WTC11 (cell line): Measurements from ENCODE around the gene CDH12. TPM values are rescaled to one million over a fixed set of nuclear protein-coding genes. Genes with fewer than 3 reads are reported as not detected.

ENCODE experiments used
- ATAC-seq: fragments of 200-7000 bp; cut with Tn5 transposase; 2 replicates; pipeline ENCODE4 v1.10.0; 2021; ENCODE audit warnings: mild to moderate bottlenecking, moderate library complexity
- CTCF ChIA-PET: fragments of 300-600 bp; sonication (Branson Sonifier 250); formaldehyde crosslinking; loops from one replicate; lab custom pipeline; 2021; ENCODE audit warnings: antibody characterized with exemption; lab: Charles Lee
- POLR2A ChIA-PET: fragments of 350-600 bp; sonication (Branson Sonifier 250); formaldehyde crosslinking; loops from one replicate; lab custom pipeline; 2021; ENCODE audit warnings: antibody characterized with exemption; lab: Charles Lee
- DNase-seq: peaks from one replicate; pipeline ENCODE4 v3.0.0; 2021; ENCODE audit warnings: low spot score
- H3K27ac Mint-ChIP-seq: 2 replicates; pipeline ENCODE4 v1.8.0; 2021; ENCODE audit warnings: mixed read lengths
- H3K27me3 Mint-ChIP-seq: 2 replicates; pipeline ENCODE4 v1.8.0; 2021; ENCODE audit warnings: low read depth, mild to moderate bottlenecking, moderate library complexity, mixed read lengths
- H3K36me3 Mint-ChIP-seq: 2 replicates; pipeline ENCODE4 v1.8.0; 2021; ENCODE audit warnings: mixed read lengths
- H3K4me1 Mint-ChIP-seq: 2 replicates; pipeline ENCODE4 v1.8.0; 2022; ENCODE audit warnings: mixed read lengths
- H3K4me3 Mint-ChIP-seq: 2 replicates; pipeline ENCODE4 v1.8.0; 2021; ENCODE audit warnings: mild to moderate bottlenecking, moderate library complexity, mixed read lengths
- H3K9me3 Mint-ChIP-seq: 2 replicates; pipeline ENCODE4 v1.8.0; 2021; ENCODE audit warnings: mixed read lengths
- AR ChIP-seq: fragments of 250-450 bp; sonication (Bioruptor Pico); IDR thresholded peaks from 2 replicates; pipeline ENCODE4 v1.9.0; 2021; ENCODE audit warnings: mild to moderate bottlenecking
- ATF2 ChIP-seq: sonication (generic); formaldehyde crosslinking; IDR thresholded peaks from 2 replicates; pipeline ENCODE4 v1.8.1; 2022; ENCODE audit warnings: low read depth, missing genetic modification reagents, borderline replicate concordance
- ATF3 ChIP-seq: sonication (generic); formaldehyde crosslinking; conservative IDR thresholded peaks from 2 replicates; pipeline ENCODE4 v1.8.1; 2022; ENCODE audit warnings: mild to moderate bottlenecking, missing genetic modification reagents
- CREM ChIP-seq: sonication (generic); formaldehyde crosslinking; IDR thresholded peaks from 2 replicates; pipeline ENCODE4 v1.8.1; 2022; ENCODE audit warnings: mild to moderate bottlenecking, missing genetic modification reagents, moderate library complexity
- E2F1 ChIP-seq: sonication (generic); formaldehyde crosslinking; IDR thresholded peaks from 2 replicates; pipeline ENCODE4 v1.8.0; 2022; ENCODE audit warnings: mild to moderate bottlenecking, missing genetic modification reagents
- FOXP1 ChIP-seq: sonication (generic); formaldehyde crosslinking; IDR thresholded peaks from 2 replicates; pipeline ENCODE4 v1.8.0; 2022; ENCODE audit warnings: missing genetic modification reagents, mild to moderate bottlenecking, moderate library complexity, borderline replicate concordance
- MYBL2 ChIP-seq: sonication (generic); formaldehyde crosslinking; IDR thresholded peaks from 2 replicates; pipeline ENCODE4 v1.8.1; 2023; ENCODE audit warnings: mild to moderate bottlenecking, moderate library complexity, missing genetic modification reagents
- NFE2L1 ChIP-seq: sonication (generic); formaldehyde crosslinking; IDR thresholded peaks from 2 replicates; pipeline ENCODE4 v1.8.1; 2023; ENCODE audit warnings: missing genetic modification reagents
- PREB ChIP-seq: sonication (generic); formaldehyde crosslinking; IDR thresholded peaks from 2 replicates; pipeline ENCODE4 v1.8.1; 2022; ENCODE audit warnings: mild to moderate bottlenecking, missing genetic modification reagents, moderate library complexity, borderline replicate concordance
- SMAD4 ChIP-seq: sonication (generic); formaldehyde crosslinking; IDR thresholded peaks from 2 replicates; pipeline ENCODE4 v1.8.0; 2022; ENCODE audit warnings: mild to moderate bottlenecking, missing genetic modification reagents
- TEAD4 ChIP-seq: sonication (generic); formaldehyde crosslinking; IDR thresholded peaks from 2 replicates; pipeline ENCODE4 v1.8.0; 2022; ENCODE audit warnings: mild to moderate bottlenecking, missing genetic modification reagents
- USF2 ChIP-seq: sonication (generic); formaldehyde crosslinking; IDR thresholded peaks from 2 replicates; pipeline ENCODE4 v1.8.1; 2023; ENCODE audit warnings: mild to moderate bottlenecking, missing genetic modification reagents, moderate library complexity
- ZMAT4 ChIP-seq: fragments of 250-450 bp; sonication (Bioruptor Pico); IDR thresholded peaks from 2 replicates; pipeline ENCODE4 v1.9.0; 2021; ENCODE audit warnings: mild to moderate bottlenecking
- ZNF219 ChIP-seq: sonication (generic); formaldehyde crosslinking; IDR thresholded peaks from 2 replicates; pipeline ENCODE4 v1.8.0; 2023; ENCODE audit warnings: missing genetic modification reagents, mild to moderate bottlenecking, borderline replicate concordance
- ZNF263 ChIP-seq: sonication (generic); formaldehyde crosslinking; IDR thresholded peaks from 2 replicates; pipeline ENCODE4 v1.8.1; 2022; ENCODE audit warnings: low read depth, mild to moderate bottlenecking, moderate library complexity, missing genetic modification reagents
- ZNF281 ChIP-seq: sonication (generic); formaldehyde crosslinking; IDR thresholded peaks from 2 replicates; pipeline ENCODE4 v1.8.0; 2023; ENCODE audit warnings: mild to moderate bottlenecking, missing genetic modification reagents
- ZNF423 ChIP-seq: fragments of 250-450 bp; sonication (Bioruptor Pico); IDR thresholded peaks from 2 replicates; pipeline ENCODE4 v2.1.2; 2022; ENCODE audit warnings: mild to moderate bottlenecking, moderate library complexity
- ZNF671 ChIP-seq: fragments of 250-450 bp; sonication (Bioruptor Pico); IDR thresholded peaks from 2 replicates; pipeline ENCODE4 v1.8.0; 2021; ENCODE audit warnings: mild to moderate bottlenecking
- total RNA-seq: library from RNA; stranded (reverse); gene quantifications from 3 replicates; pipeline ENCODE4 v1.2.3, GENCODE V29; 2021

The CDH12 gene
- total RNA-seq, 1 experiment from 2014 or later: not detected

GRCh38 chr5:21847300-21847699, 1005.8 kb downstream of the CDH12 start:
- Mint-ChIP-seq H3K27me3 (no peaks in the 10 kb centered on the region), H3K36me3 (no peaks in the 10 kb centered on the region), H3K4me3 (no peak overlapping the region), H3K27ac (no peak overlapping the region), H3K4me1 (no peaks in the 10 kb centered on the region), H3K9me3 (peaks cover 4% of the 10 kb centered on the region)
- ChIA-PET CTCF (no interaction called here), POLR2A (no interaction called here)
- ATAC-seq: no peak
- TF ChIP-seq E2F1 (CRISPR knock-in tag) (no peak), PREB (CRISPR knock-in tag) (no peak), TEAD4 (CRISPR knock-in tag) (no peak), AR (no peak), ATF2 (CRISPR knock-in tag) (no peak), ATF3 (no peak), CREM (no peak), ZNF281 (CRISPR knock-in tag) (no peak), NFE2L1 (CRISPR knock-in tag) (no peak), MYBL2 (CRISPR knock-in tag) (no peak), ZNF423 (CRISPR knock-in tag) (no peak), USF2 (CRISPR knock-in tag) (no peak), ZNF671 (CRISPR knock-in tag) (no peak), FOXP1 (CRISPR knock-in tag) (no peak)
- no peak for DNase-seq

- Mint-ChIP-seq H3K4me1 (no peaks in the 10 kb centered on the region), H3K27me3 (no peaks in the 10 kb centered on the region; the same call in 1 of the 2 replicates), H3K36me3 (no peaks in the 10 kb centered on the region), H3K27ac (no peak overlapping the region), H3K9me3 (peaks cover 6% of the 10 kb centered on the region), H3K4me3 (no peak overlapping the region)
- TF ChIP-seq ZNF263: no peak
- no peak for TF ChIP-seq MYBL2 (CRISPR knock-in tag)
- TF ChIP-seq ZNF219 (CRISPR knock-in tag): no peak
- TF ChIP-seq ZMAT4 (CRISPR knock-in tag): no peak
- TF ChIP-seq SMAD4 (CRISPR knock-in tag): no peak
- POLR2A ChIA-PET: no interaction called here
- DNase-seq (no peak), ATAC-seq (no peak)
- CTCF ChIA-PET: no interaction called here
Observed at GRCh38 chr5:21844960-21845359, 1008.2 kb downstream of the CDH12 start.
